CD4-positive, alpha-beta T cell treated with Interleukin-4 for 4 hours (primary cell): ENCODE measurements around the gene EVA1B.

Experiments used
- DNase-seq: peaks from one replicate; pipeline ENCODE4 v3.0.0-alpha.2; 2020

Gene EVA1B

GRCh38 chr1:36274201-36274600 is 49.2 kb downstream of the EVA1B start:
- no peak for DNase-seq

DNA sequence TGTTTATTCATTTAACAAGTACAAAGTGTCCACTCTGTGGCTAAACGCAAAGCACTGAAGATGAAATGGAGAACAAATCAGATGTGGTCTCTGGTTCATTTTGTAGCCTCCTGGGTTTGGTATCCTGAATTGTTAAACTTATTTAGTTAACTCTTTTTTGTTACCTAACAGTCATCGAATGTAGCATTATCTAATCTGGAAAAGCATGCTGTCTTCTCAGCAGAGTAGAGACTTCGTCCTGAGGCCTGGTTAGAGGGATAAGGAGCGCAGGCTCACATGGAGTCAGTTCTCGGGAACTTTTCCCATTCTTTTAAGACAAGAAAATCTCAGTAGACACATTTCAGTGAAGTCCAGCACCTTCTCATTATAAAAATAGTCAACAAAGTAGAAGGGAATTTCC is 50.4 kb downstream of the EVA1B start:
- DNase-seq, result no peak
